GM18907 (cell line): Measurements from ENCODE around the gene PRKACB.

ENCODE experiments used
- ATAC-seq: cut with Tn5 transposase; IDR thresholded peaks from one replicate; pipeline ENCODE4 v1.9.1; 2021; ENCODE audit warnings: mild to moderate bottlenecking, moderate library complexity; ENCODE audit not compliant: unreplicated experiment

PRKACB gene

GRCh38 chr1:84143796-84144565, at the start of gene PRKACB:
Gene PRKACB (plus strand): TSS chr1:84144271. CDS start chr1:84144362, 91 bp downstream.
- peak; percentile 94 for ATAC-seq

DNA sequence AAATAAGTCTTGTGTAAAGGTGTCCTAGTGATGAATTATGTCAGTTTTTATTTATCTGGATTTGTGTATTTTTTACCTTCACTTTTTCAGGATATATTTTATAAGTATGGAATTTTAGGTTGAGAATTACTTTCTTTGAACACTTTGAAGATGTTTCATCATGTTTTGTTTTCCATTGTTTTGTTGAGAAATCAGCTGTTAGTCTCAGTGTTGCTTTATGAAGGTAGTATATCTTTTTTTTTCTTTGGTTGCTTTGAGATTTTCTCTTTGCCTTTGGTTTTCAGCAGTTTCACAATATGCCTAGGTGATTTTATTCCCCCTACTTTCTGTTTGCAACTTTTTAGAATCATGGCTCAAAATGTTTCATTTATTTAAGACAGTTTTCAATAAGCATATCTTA, 48.8 kb upstream of the PRKACB start:
- no peak for ATAC-seq

DNA sequence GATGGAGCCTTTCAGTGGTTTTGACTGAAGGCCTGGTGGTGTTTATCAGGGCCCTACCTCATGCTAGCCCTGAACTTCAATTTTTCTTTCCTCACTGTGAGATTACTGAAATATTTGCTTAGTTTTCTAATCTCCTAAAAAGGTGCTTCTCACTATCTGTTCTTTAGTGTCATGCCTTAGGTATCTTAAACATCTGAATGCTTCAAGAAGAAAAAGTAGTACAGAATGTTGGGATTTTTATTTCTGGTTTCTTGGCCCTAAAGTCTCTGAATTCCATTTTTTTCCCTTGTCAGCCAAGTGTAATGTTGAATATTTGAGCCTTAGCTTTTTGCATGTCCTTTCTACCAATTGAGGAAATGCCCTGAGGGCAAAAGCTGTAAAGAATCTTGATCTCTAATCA, 47.9 kb upstream of the PRKACB start:
- no peak for ATAC-seq

- ATAC-seq = no peak
Observed at GRCh38 chr1:84101204-84101603, 42.9 kb upstream of the PRKACB start.

DNA sequence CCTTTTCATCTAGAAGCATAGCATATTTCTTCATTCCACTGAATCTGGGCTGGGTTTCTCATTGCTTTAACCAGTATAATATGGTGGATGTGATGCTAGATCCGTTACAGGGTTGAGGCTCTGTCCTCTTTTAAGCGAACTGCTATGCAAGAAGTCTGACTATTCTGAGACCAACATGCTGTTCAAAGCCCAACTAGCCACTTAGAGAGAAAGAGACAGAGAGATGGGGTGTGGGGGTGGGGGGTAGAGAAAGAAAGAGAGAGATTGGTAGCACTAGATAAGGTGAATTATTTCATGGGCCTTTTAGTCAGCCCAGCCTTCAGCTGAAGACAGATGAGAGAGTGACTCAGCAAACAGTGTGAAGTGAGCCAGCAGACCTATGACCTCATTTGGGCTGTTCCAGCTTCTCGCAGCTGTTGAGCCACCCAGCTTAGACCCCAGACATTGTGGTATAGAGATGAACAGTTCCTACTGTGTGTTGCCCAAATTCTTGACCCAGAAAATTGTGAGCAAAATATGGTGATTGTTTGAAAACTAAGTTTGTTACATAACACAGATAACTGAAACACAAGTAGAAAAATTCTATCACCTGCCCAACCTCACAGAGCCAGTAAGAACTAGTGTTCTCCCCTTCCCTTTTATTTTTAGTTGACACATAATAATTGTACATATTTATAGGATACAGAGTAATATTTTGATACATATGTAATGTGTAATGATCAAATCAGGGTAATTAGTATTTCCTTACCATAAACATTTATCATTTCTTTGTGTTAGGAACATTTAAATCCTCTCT, 40.7 kb upstream of the PRKACB start:
- ATAC-seq = peak; percentile 94

GRCh38 chr1:84107538-84107937, 36.5 kb upstream of the PRKACB start:
- peak; percentile 64 for ATAC-seq

GRCh38 chr1:84107955-84108354, 36.1 kb upstream of the PRKACB start:
- no peak for ATAC-seq

DNA sequence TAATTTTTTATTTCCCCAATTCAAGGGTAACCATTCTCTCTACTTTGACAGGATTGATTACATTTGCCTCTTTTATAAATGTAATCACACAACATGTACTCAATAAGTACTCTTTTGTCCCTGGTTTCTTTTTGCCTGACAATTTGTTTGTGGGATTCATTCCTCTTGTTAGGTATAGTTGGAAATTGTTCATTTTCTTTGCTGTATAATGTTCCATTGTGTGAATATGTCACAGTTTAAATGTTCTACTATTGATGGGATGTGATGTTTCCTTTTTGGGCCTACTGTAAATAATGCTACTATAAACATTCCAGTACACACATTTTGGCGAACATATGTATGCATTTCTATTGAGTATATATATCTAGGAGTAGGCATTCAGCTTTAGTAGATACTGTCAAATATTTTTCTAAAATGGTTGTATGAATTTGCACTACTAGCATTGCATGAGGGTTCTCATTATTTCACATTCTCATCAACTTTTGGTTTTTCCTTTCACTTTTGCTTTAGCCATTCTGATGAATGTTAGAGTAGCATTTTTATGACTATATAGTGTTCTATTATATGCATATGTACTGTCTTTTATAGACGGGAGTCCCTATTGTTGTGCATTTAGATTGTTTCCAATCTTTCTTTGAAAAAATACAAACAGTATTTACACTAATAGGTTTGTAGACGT, 35.0 kb upstream of the PRKACB start:
- ATAC-seq = no peak

DNA sequence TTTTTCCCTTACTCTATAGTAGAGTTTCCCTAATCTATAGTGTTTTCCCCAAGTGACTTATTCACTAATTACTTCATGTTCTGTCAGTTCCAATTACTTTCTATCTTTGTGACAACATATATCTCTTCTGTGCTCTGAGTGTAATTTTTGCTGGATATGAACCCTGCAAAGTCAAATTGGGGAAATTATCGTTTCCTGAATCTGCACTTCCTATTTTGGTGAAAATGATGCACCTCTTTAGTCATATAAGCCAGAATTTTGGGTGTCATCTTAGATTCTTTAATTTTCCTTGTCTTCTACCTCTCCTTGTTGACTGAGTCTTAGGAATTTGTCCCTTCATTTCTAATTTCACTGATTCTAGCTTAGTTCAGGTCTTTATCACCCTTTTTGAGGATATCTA, 33.4 kb upstream of the PRKACB start:
- ATAC-seq = no peak

- ATAC-seq = no peak
Observed at GRCh38 chr1:84116558-84116957, 27.5 kb upstream of the PRKACB start.

- no peak for ATAC-seq
Observed at GRCh38 chr1:84117868-84118267, 26.2 kb upstream of the PRKACB start.

DNA sequence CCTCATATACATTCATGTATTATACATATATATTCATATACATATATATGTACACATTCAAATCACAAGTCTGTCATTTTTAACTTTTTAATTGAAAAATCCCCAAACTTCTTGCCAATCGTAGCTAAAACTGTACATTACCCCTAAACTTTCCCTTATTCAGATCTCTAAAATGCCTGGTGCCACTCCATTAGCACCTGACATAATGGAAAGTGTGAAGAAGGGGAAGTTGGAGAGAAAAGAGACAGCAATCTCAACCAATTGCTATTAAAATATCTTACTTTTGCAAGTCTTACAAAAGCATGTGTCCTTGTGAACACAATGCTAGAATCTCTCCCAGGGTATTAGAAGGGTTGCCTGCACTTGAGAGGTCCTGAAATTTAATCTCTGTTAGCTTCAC, 22.7 kb upstream of the PRKACB start:
- no peak for ATAC-seq

GRCh38 chr1:84122780-84123382, 21.2 kb upstream of the PRKACB start:
- ATAC-seq = peak; percentile 82

DNA sequence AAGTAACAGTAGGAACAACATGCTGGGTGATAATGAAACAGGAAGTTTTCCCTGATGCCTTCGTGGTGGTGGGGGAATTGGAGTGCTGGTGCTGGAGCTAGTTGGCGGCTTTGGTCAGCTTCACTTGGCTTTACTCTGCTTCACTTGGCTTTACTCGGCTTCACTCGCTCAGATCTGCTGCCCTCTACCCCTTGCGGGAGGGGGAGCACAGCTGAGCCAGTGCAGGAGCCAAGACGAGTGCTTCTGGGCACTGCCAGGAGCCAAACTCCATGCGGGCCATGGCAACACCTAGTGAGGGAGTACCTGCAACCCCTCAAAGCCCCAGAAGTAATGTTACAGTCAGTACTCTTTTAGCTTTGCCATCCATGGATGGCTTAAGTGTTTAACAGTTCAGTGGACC, 10.6 kb upstream of the PRKACB start:
- no peak for ATAC-seq

DNA sequence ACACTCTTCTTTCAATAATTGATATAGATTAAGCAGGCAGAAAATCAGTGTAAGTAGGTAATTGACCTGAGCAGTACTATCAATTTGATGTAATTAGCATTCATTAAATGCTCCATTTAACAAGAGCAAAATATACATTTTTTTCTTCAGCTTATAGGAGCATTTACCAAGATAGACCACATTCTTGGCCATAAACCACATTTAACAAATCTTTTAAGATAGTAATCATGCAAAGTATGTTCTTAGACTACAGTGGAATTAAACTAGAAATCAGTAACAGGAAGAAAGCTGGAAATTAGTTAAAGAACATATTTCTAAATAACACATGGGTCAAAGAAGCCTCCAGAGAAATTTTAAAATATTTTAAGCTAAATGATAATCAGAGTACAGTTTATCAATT, 8.7 kb upstream of the PRKACB start:
- ATAC-seq = no peak

GRCh38 chr1:84141182-84142003, 2.7 kb upstream of the PRKACB start:
- ATAC-seq = no peak

- no peak for ATAC-seq
Observed at GRCh38 chr1:84145068-84145467, 997 bp downstream of the PRKACB start.

DNA sequence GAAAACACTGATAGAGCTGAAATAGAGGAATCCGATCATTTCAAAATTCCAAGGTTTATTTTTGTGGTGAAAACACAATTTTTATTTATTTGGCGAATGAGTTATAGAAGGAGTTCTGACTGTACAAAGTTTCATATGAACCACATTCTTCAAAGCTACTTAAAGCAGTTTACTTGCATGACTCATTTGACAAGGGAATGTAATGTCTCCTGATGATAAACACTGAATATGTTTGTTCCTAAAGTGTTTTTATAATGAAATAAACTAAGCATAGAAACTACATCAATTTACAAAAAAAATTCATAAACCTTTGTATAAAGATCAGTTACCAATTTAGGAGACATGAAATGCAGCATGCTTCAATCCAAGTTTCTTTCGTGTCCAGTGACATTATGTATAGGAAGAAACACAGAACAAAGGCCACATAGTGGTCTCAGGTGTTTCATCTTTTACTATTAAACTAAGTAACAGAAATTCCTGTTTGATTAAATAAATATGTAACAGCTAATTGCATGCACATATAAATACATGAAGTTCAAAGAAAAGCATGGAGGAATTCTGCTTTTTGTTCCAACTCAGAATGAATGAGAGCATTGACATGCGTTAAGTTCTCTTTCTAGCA, 2.5 kb downstream of the PRKACB start:
- ATAC-seq = no peak

DNA sequence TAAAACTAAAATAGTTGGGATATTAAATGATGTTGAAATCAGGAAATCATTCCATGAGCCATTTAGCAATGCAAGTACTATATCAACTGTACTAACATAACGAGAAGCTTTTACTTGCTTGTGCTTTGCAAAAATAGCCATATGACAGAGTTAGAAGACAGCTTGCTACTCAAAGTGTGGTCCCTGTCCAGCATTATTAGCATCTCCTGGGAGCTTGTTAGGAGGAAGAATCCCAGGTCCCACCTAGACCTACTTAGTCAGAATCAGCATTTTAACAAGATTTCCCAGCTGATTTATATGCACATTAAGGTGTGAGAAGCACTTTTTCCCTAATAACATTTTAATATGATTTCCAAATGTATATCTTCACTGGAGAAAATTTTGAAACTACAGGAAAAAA, 4.7 kb downstream of the PRKACB start:
- ATAC-seq = no peak

GRCh38 chr1:84152649-84153056, 8.6 kb downstream of the PRKACB start:
- ATAC-seq = peak; percentile 87
